Mucosa of rectum (tissue), 2 donors: ENCODE measurements around the gene MARCHF3.
"Not testable (repeated sequence)": the region's sequence is repeated elsewhere in the genome, so short reads cannot be mapped to it uniquely, and the experiment has no call there.

Source experiments
- H3K27ac ChIP-seq, 2 donors: one replicate each; pipeline ENCODE4 v1.7.0; 2013; ENCODE audit warnings: inconsistent platforms in 2 of 2, low read depth in 2 of 2, low read length in 2 of 2
- H3K27me3 ChIP-seq, 2 donors: one replicate each; pipeline ENCODE4 v1.7.0; 2013; ENCODE audit warnings: low read length in 2 of 2; ENCODE audit not compliant: control insufficient read depth in 2 of 2, insufficient read depth in 2 of 2
- H3K36me3 ChIP-seq, 2 donors: one replicate each; pipeline ENCODE4 v1.7.0; 2013; ENCODE audit warnings: low read length in 2 of 2; ENCODE audit not compliant: control insufficient read depth in 2 of 2, insufficient read depth in 2 of 2
- H3K4me1 ChIP-seq, 2 donors: one replicate each; pipeline ENCODE4 v1.7.0; 2013; ENCODE audit warnings: low read length in 2 of 2, mild to moderate bottlenecking in 1 of 2; ENCODE audit not compliant: control insufficient read depth in 2 of 2, insufficient read depth in 2 of 2
- H3K4me3 ChIP-seq, 2 donors: one replicate each; pipeline ENCODE4 v1.7.0; 2013; ENCODE audit warnings: low read length in 2 of 2
- H3K9ac ChIP-seq, 2 donors: one replicate each; pipeline ENCODE4 v1.7.0; 2013; ENCODE audit warnings: low read length in 2 of 2, low read depth in 1 of 2, mild to moderate bottlenecking in 1 of 2
- H3K9me3 ChIP-seq, 2 donors: one replicate each; pipeline ENCODE4 v1.7.0; 2013; ENCODE audit warnings: low read length in 2 of 2; ENCODE audit not compliant: control insufficient read depth in 2 of 2
- donor health status: healthy.
- donor health status: Normal muscosa, but diverticular disease.

Gene MARCHF3

GRCh38 chr5:127066721-127067120 is 36.4 kb upstream of the MARCHF3 start:
- H3K36me3 ChIP-seq = peaks cover 2 to 3% of the 10 kb centered on the region in 2 donors
- H3K27ac ChIP-seq = no peak overlapping the region
- H3K4me3 ChIP-seq = no peak overlapping the region
- no peaks in the 10 kb centered on the region for H3K27me3 ChIP-seq
- no peak overlapping the region for H3K9ac ChIP-seq
- H3K9me3 ChIP-seq = no peaks in the 10 kb centered on the region
- peaks cover 0 to 5% of the 10 kb centered on the region in 2 donors for H3K4me1 ChIP-seq

- H3K9me3 ChIP-seq = no peaks in the 10 kb centered on the region
- H3K4me1 ChIP-seq = peaks cover 0 to 10% of the 10 kb centered on the region in 2 donors
- H3K9ac ChIP-seq = no peak overlapping the region
- peaks cover 2 to 3% of the 10 kb centered on the region in 2 donors for H3K36me3 ChIP-seq
- no peak overlapping the region for H3K4me3 ChIP-seq
- no peak overlapping the region for H3K27ac ChIP-seq
- no peaks in the 10 kb centered on the region for H3K27me3 ChIP-seq
Observed at GRCh38 chr5:127064253-127064840, 34.0 kb upstream of the MARCHF3 start.

- no peak overlapping the region for H3K9ac ChIP-seq
- peaks cover 0 to 10% of the 10 kb centered on the region in 2 donors for H3K4me1 ChIP-seq
- no peak overlapping the region for H3K27ac ChIP-seq
- no peak overlapping the region for H3K4me3 ChIP-seq
- no peaks in the 10 kb centered on the region for H3K27me3 ChIP-seq
- H3K9me3 ChIP-seq = no peaks in the 10 kb centered on the region
- peaks cover 2 to 3% of the 10 kb centered on the region in 2 donors for H3K36me3 ChIP-seq
Observed at GRCh38 chr5:127063257-127063913, 33.0 kb upstream of the MARCHF3 start.

- Histone ChIP-seq H3K9ac (no peak overlapping the region), H3K27me3 (no peaks in the 10 kb centered on the region), H3K4me1 (peaks cover 0 to 10% of the 10 kb centered on the region in 2 donors), H3K4me3 (no peak overlapping the region), H3K27ac (no peak overlapping the region), H3K9me3 (no peaks in the 10 kb centered on the region), H3K36me3 (peaks cover 3 to 7% of the 10 kb centered on the region in 2 donors)
Observed at GRCh38 chr5:127061956-127062355, 31.6 kb upstream of the MARCHF3 start.

GRCh38 chr5:127061537-127061936 is 31.2 kb upstream of the MARCHF3 start:
- Histone ChIP-seq H3K9me3 (no peaks in the 10 kb centered on the region), H3K27me3 (no peaks in the 10 kb centered on the region), H3K4me1 (peaks cover 0 to 10% of the 10 kb centered on the region in 2 donors), H3K36me3 (peaks cover 6 to 8% of the 10 kb centered on the region in 2 donors), H3K27ac (no peak overlapping the region), H3K9ac (no peak overlapping the region), H3K4me3 (no peak overlapping the region)

GRCh38 chr5:127060470-127060985 is 30.2 kb upstream of the MARCHF3 start:
- Histone ChIP-seq H3K27me3 (no peaks in the 10 kb centered on the region), H3K9me3 (no peaks in the 10 kb centered on the region)

GRCh38 chr5:127056896-127057295 is 26.5 kb upstream of the MARCHF3 start:
- Histone ChIP-seq H3K36me3 (peaks cover 8 to 12% of the 10 kb centered on the region in 2 donors), H3K27me3 (no peaks in the 10 kb centered on the region), H3K4me3 (no peak overlapping the region), H3K4me1 (peaks cover 0 to 12% of the 10 kb centered on the region in 2 donors), H3K27ac (no peak overlapping the region), H3K9me3 (no peaks in the 10 kb centered on the region), H3K9ac (no peak overlapping the region)

More at GRCh38 chr5:127060470-127060985, 30.2 kb upstream of the MARCHF3 start:
- no peak overlapping the region for H3K27ac ChIP-seq
- H3K9ac ChIP-seq = no peak overlapping the region
- H3K36me3 ChIP-seq = peaks cover 8 to 15% of the 10 kb centered on the region in 2 donors
- no peak overlapping the region for H3K4me3 ChIP-seq
- peaks cover 0 to 10% of the 10 kb centered on the region in 2 donors for H3K4me1 ChIP-seq

- H3K36me3 ChIP-seq = peaks cover 8 to 12% of the 10 kb centered on the region in 2 donors
- H3K27ac ChIP-seq = no peak overlapping the region
- peaks cover 0 to 7% of the 10 kb centered on the region in 2 donors for H3K4me1 ChIP-seq
- no peak overlapping the region for H3K4me3 ChIP-seq
- H3K9ac ChIP-seq = no peak overlapping the region
- H3K27me3 ChIP-seq = no peaks in the 10 kb centered on the region
- H3K9me3 ChIP-seq = no peaks in the 10 kb centered on the region
Observed at GRCh38 chr5:127055880-127056653, 25.7 kb upstream of the MARCHF3 start.

- not testable (repeated sequence) for H3K4me1 ChIP-seq, H3K9me3 ChIP-seq, H3K9ac ChIP-seq, H3K4me3 ChIP-seq, H3K27me3 ChIP-seq, H3K27ac ChIP-seq
- H3K36me3 ChIP-seq = peaks cover 8 to 12% of the 10 kb centered on the region in 2 donors
Observed at GRCh38 chr5:127053551-127053950, 23.2 kb upstream of the MARCHF3 start.

GRCh38 chr5:127053049-127053448 is 22.7 kb upstream of the MARCHF3 start:
- H3K27me3 ChIP-seq = no peaks in the 10 kb centered on the region
- H3K4me3 ChIP-seq = no peak overlapping the region
- H3K9ac ChIP-seq = no peak overlapping the region
- H3K9me3 ChIP-seq = no peaks in the 10 kb centered on the region
- peaks cover 0 to 5% of the 10 kb centered on the region in 2 donors for H3K4me1 ChIP-seq
- no peak overlapping the region for H3K27ac ChIP-seq
- peaks cover 8 to 12% of the 10 kb centered on the region in 2 donors for H3K36me3 ChIP-seq
